SK-N-MC (cell line): Measurements from ENCODE around the gene NDC1.

ENCODE experiments used
- EZH2 ChIP-seq: fragments of 200-600 bp; sonication (generic); IDR thresholded peaks from one replicate; pipeline ENCODE4 v1.6.1; 2017; ENCODE audit warnings: antibody characterized with exemption
- FOXP2 ChIP-seq: optimal IDR thresholded peaks from 2 replicates; pipeline ENCODE3; 2011; ENCODE audit warnings: mild to moderate bottlenecking, moderate library complexity; ENCODE audit not compliant: insufficient read depth; ENCODE audit errors: extremely low read length, control extremely low read depth
- POLR2AphosphoS5 ChIP-seq: IDR thresholded peaks from 2 replicates; pipeline ENCODE4 v1.6.1; 2012; ENCODE audit warnings: mild to moderate bottlenecking, low read depth, low read length, borderline replicate concordance

GRCh38 chr1:53822931-53823330, 15.2 kb downstream of the NDC1 start:
- TF ChIP-seq EZH2, result no peak
- no peak for TF ChIP-seq POLR2AphosphoS5
- TF ChIP-seq FOXP2, result no peak
